Brain microvascular endothelial cell (primary cell): ENCODE measurements around the gene PLPP2.
A peak's percentile ranks its signal among the peaks of the same experiment; 100 is the strongest.

Experiments
- DNase-seq: peaks from one replicate; pipeline ENCODE4 v3.0.0-alpha.2; 2020
- H3K27ac ChIP-seq: fragments of 250-450 bp; sonication (Bioruptor Pico); 2 replicates; pipeline ENCODE4 v1.5.1; 2020; ENCODE audit warnings: mild to moderate bottlenecking, moderate library complexity
- H3K27me3 ChIP-seq: fragments of 250-450 bp; sonication (Bioruptor Pico); replicated peaks from 2 replicates; pipeline ENCODE4 v1.5.1; 2020; ENCODE audit warnings: mild to moderate bottlenecking
- H3K36me3 ChIP-seq: fragments of 250-450 bp; sonication (Bioruptor Pico); replicated peaks from 2 replicates; pipeline ENCODE4 v1.5.1; 2020; ENCODE audit warnings: mild to moderate bottlenecking
- H3K4me3 ChIP-seq: 2 replicates; pipeline ENCODE4 v1.5.1; 2011; ENCODE audit warnings: low read depth, mild to moderate bottlenecking, control low read depth, low read length, moderate library complexity
- CTCF ChIP-seq: IDR thresholded peaks from 2 replicates; pipeline ENCODE4 v1.5.1; 2011; ENCODE audit warnings: low read depth, mild to moderate bottlenecking, moderate library complexity, low read length, control low read depth, inconsistent platforms; ENCODE audit errors: missing control alignments
- in situ Hi-C: cut with HindIII; loops from 2 replicates; pipeline ENCODE4 v1.10.0; 2017; ENCODE audit warnings: low sequenced_read_pairs, low pct_ligation_motif_present

Gene PLPP2

GRCh38 chr19:313988-314815 lies 23.0 kb upstream of the PLPP2 start:
- peaks cover 45% of the 10 kb centered on the region for H3K36me3 ChIP-seq

GRCh38 chr19:313169-313987 lies 22.2 kb upstream of the PLPP2 start:
- Histone ChIP-seq H3K4me3 (no peak overlapping the region), H3K27me3 (no peaks in the 10 kb centered on the region), H3K36me3 (peaks cover 47% of the 10 kb centered on the region), H3K27ac (no peak overlapping the region)
- in situ Hi-C loops: no loop called here
- TF ChIP-seq CTCF: no peak
- DNase-seq: no peak

More at GRCh38 chr19:313988-314815, 23.0 kb upstream of the PLPP2 start:
- DNase-seq: no peak
- H3K27ac ChIP-seq: no peak overlapping the region
- in situ Hi-C loops: no loop called here
- H3K27me3 ChIP-seq: no peaks in the 10 kb centered on the region
- no peak for TF ChIP-seq CTCF
- no peak overlapping the region for H3K4me3 ChIP-seq

GRCh38 chr19:311813-312261 lies 20.6 kb upstream of the PLPP2 start:
- Histone ChIP-seq H3K4me3 (no peak overlapping the region), H3K27me3 (no peaks in the 10 kb centered on the region), H3K27ac (no peak overlapping the region), H3K36me3 (peaks cover 55% of the 10 kb centered on the region)
- in situ Hi-C loops: no loop called here
- TF ChIP-seq CTCF: no peak
- no peak for DNase-seq

GRCh38 chr19:310781-311496 lies 19.7 kb upstream of the PLPP2 start:
- no peak for DNase-seq
- in situ Hi-C loops: no loop called here
- no peaks in the 10 kb centered on the region for H3K27me3 ChIP-seq
- no peak overlapping the region for H3K27ac ChIP-seq
- H3K4me3 ChIP-seq: no peak overlapping the region
- TF ChIP-seq CTCF: no peak
- H3K36me3 ChIP-seq: peaks cover 54% of the 10 kb centered on the region

GRCh38 chr19:310141-310651 lies 19.0 kb upstream of the PLPP2 start:
- DNase-seq: no peak
- H3K27me3 ChIP-seq: no peaks in the 10 kb centered on the region
- no peak overlapping the region for H3K27ac ChIP-seq
- H3K4me3 ChIP-seq: peak overlapping the region; percentile 5
- H3K36me3 ChIP-seq: peaks cover 49% of the 10 kb centered on the region
- in situ Hi-C loops: no loop called here
- peak; percentile 22 for TF ChIP-seq CTCF
